Skeletal muscle cell (primary cell): ENCODE measurements around the gene SIN3B.

Source experiments
- DNase-seq: peaks from one replicate; pipeline ENCODE4 v3.0.0-alpha.2; 2010; ENCODE audit warnings: low read depth
- H3K4me3 ChIP-seq: 2 replicates; pipeline ENCODE4 v1.5.1; 2011; ENCODE audit warnings: low read depth, mild to moderate bottlenecking, control low read depth, low read length, moderate library complexity

SIN3B gene

GRCh38 chr19:16898361-16899015, 69.3 kb downstream of the SIN3B start:
- H3K4me3 ChIP-seq = no peak overlapping the region
- DNase-seq = no peak

GRCh38 chr19:16899566-16900075, 70.4 kb downstream of the SIN3B start:
- H3K4me3 ChIP-seq = no peak overlapping the region
- no peak for DNase-seq

- H3K4me3 ChIP-seq = no peak overlapping the region
- DNase-seq = no peak
Observed at GRCh38 chr19:16901491-16902175, 72.4 kb downstream of the SIN3B start.

- no peak for DNase-seq
- no peak overlapping the region for H3K4me3 ChIP-seq
Observed at GRCh38 chr19:16902545-16902944, 73.3 kb downstream of the SIN3B start.

GRCh38 chr19:16903347-16903746, 74.1 kb downstream of the SIN3B start:
- no peak overlapping the region for H3K4me3 ChIP-seq
- DNase-seq = no peak

GRCh38 chr19:16904599-16904998, 75.4 kb downstream of the SIN3B start:
- no peak overlapping the region for H3K4me3 ChIP-seq

GRCh38 chr19:16908759-16909158, 79.6 kb downstream of the SIN3B start:
- no peak overlapping the region for H3K4me3 ChIP-seq
- DNase-seq = no peak

More at GRCh38 chr19:16904599-16904998, 75.4 kb downstream of the SIN3B start:
- DNase-seq = no peak

GRCh38 chr19:16911046-16911445, 81.8 kb downstream of the SIN3B start:
- H3K4me3 ChIP-seq = no peak overlapping the region
- DNase-seq = no peak

- no peak overlapping the region for H3K4me3 ChIP-seq
- DNase-seq = no peak
Observed at GRCh38 chr19:16912780-16913179, 83.6 kb downstream of the SIN3B start.

GRCh38 chr19:16914421-16914820, 85.2 kb downstream of the SIN3B start:
- DNase-seq = no peak
- H3K4me3 ChIP-seq = no peak overlapping the region

- no peak for DNase-seq
- H3K4me3 ChIP-seq = no peak overlapping the region
Observed at GRCh38 chr19:16915135-16915534, 85.9 kb downstream of the SIN3B start.

- no peak overlapping the region for H3K4me3 ChIP-seq
- no peak for DNase-seq
Observed at GRCh38 chr19:16915734-16916133, 86.5 kb downstream of the SIN3B start.

GRCh38 chr19:16917401-16917800, 88.2 kb downstream of the SIN3B start:
- no peak for DNase-seq
- H3K4me3 ChIP-seq = no peak overlapping the region

- H3K4me3 ChIP-seq = no peak overlapping the region
- no peak for DNase-seq
Observed at GRCh38 chr19:16919496-16919895, 90.3 kb downstream of the SIN3B start.

GRCh38 chr19:16920816-16921529, 91.8 kb downstream of the SIN3B start:
- H3K4me3 ChIP-seq = no peak overlapping the region
- peak; percentile 28 for DNase-seq

GRCh38 chr19:16921766-16922591, 92.8 kb downstream of the SIN3B start:
- no peak for DNase-seq
- no peak overlapping the region for H3K4me3 ChIP-seq

- no peak overlapping the region for H3K4me3 ChIP-seq
- DNase-seq = no peak
Observed at GRCh38 chr19:16922592-16922934, 93.4 kb downstream of the SIN3B start.

GRCh38 chr19:16922949-16923348, 93.8 kb downstream of the SIN3B start:
- DNase-seq = no peak
- no peak overlapping the region for H3K4me3 ChIP-seq

- H3K4me3 ChIP-seq = no peak overlapping the region
- DNase-seq = no peak
Observed at GRCh38 chr19:16927883-16928282, 98.7 kb downstream of the SIN3B start.

- no peak overlapping the region for H3K4me3 ChIP-seq
- no peak for DNase-seq
Observed at GRCh38 chr19:16928351-16928750, 99.2 kb downstream of the SIN3B start.
